HG03442 (cell line): Measurements from ENCODE around the gene C4B.
"Not testable (repeated sequence)": the region's sequence is repeated elsewhere in the genome, so short reads cannot be mapped to it uniquely, and the experiment has no call there.

Experiments used
- ATAC-seq: cut with Tn5 transposase; IDR thresholded peaks from one replicate; pipeline ENCODE4 v1.9.1; 2021; ENCODE audit warnings: mild to moderate bottlenecking, moderate library complexity; ENCODE audit not compliant: unreplicated experiment

C4B gene

DNA sequence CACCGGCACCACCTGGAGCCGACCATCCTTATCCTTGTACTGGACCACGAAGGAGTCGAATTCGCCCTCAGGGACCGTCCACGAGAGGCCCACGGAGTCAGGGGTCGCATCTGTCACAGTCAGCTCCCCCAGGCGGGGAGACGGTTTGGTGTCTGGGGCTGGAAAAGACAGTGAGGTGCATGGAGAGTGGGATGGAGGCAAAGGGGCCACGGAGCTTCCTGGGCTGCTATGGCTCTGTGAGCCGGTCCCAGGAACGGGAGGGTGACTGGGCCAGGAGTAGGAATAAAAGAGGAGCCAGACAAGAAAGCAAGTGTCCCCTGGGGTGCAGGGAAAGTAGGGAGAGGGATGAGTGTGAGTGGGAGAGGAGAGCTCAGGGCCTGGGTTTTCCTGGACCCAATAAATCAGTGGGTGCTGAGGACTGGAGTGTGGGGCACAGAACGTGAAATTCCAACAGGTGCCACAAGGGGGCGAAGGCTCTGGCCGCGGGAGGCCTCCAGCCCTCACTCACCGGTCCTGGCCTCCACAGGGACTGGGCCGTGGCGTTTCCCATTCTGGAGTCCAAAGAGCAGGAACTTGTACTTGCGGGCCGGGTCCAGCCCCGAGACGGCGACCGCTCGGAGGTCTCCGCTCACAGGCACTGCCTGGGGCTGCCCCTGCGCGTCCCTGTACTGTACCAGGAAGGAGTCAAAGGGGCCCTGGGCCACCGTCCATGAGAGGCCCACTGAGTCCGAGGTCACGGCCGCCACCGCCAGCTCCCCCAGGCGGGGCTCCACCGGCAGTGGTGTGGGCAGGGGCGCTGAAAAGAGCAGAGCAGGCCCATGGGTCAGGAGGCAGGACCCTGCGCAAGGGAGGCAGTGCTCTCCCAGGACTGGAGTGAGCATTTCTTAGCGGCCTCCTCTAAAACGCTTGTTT, 33.5 kb downstream of the C4B start:
- no peak for ATAC-seq

- not testable (repeated sequence) for ATAC-seq
Measured at GRCh38 chr6:32049149-32049548, 34.6 kb downstream of the C4B start.

DNA sequence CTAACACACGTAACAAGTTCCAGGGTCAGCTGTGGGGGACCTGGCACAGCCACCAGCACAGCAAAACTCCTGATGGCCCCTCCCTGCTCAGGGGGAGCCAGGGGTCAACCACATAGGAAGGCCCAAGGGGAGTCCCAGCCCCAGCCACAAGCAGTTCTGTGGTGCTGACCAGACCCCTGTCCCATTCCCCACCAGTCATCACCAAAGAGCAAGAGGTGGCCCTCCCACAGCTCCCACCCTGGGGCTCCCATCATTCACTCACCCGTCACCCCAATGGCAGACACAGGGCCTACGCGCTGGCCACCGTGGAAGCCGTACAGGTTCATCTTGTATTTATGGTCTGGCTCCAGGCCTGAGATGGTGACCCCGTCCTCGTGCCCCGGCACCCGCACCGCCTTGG, 35.1 kb downstream of the C4B start:
- ATAC-seq: not testable (repeated sequence)

DNA sequence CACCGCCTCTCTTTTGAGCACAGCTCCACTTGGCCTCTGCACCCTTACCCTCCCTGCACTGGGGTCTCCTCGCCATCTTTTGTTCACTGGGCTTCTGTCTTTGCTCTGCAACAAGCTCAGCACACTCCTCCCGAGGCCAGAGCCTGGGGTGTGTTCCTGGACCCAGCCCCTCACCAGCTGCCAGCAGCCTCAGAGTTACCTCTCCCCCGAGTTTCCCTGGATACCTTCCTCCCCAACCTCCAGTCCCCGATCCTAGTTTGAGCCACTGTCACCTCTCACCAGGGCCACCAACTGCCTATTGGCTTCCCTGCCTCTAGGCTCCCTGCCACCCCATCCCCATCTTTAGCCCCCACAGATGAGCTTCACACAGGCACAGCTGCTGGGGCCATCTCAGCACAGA, 36.0 kb downstream of the C4B start:
- no peak for ATAC-seq

DNA sequence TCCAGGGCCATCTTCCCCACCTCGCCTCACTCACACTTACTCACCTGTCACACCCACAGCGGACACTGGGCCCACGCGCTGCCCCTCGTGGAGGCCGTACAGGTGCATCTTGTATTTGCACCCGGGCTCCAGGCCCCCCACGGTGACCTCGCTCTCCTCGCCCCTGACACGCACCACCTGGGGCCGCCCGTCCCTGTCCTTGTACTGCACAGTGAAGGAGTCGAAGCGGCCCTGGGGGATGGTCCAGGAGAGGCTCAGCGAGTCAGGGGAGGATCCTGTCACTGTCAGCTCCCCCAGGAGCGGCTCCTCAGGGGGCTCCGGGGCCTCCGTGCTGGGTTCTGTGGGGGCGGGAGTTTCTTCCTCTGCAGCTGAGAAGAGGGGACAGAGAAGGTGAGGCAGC, 38.0 kb downstream of the C4B start:
- ATAC-seq: not testable (repeated sequence)

DNA sequence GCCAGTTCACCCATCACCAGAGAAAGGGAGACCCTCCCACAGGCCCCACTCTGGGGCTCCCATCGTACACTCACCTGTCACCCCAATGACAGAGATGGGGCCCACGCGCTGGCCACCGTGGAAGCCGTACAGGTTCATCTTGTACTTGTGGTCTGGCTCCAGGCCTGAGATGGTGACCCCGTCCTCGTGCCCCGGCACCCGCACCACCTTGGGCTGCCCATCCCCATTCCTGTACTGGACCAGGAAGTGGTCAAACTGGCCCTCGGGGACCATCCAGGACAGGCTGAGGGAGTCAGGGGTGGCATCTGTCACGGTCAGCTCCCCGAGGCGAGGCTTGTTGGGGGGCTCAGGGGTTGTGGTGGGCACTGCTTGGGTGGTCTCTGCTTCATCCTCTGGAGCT, 38.7 kb downstream of the C4B start:
- ATAC-seq: not testable (repeated sequence)

GRCh38 chr6:32055756-32056155, 41.2 kb downstream of the C4B start:
- ATAC-seq: not testable (repeated sequence)

DNA sequence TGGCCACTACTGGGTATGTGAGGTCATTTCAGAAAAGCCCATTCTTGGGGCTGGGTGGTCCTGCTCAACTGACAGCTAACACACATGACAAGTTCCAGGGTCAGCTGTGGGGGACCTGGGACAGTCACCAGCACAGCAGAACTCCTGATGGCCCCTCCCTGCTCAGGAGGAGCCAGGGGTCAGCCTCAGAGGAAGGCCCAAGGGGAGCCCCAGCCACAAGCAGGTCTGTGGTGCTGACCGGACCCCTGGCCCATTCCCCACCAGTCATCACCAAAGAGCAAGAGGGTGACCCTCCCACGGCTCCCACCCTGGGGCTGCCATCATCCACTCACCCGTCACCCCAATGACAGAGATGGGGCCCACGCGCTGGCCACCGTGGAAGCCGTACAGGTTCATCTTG, 41.7 kb downstream of the C4B start:
- ATAC-seq: no peak

GRCh38 chr6:32057966-32058365, 43.4 kb downstream of the C4B start:
- no peak for ATAC-seq

DNA sequence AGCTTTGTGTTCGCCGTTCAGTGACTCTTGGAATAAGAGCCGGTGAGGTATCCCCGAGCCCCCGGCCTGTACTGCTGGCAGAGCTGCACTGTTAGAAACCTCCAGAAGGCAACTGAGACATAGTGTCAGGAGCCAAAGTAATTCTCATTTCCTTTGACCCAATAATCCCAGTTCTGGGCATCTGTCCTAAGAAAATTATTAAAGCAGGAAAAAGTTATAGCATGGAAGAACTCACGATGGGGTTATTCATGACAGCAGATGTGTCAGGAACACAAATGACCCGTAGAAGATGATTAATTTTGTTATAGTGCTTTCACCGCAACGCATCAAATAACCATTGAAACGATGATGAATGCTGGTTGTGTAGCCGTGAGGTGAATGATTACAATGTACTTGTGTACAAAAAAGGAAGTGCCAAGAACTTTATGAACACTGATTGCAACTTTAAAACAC, 43.9 kb downstream of the C4B start:
- no peak for ATAC-seq

GRCh38 chr6:32060966-32061655, 46.5 kb downstream of the C4B start:
- ATAC-seq: no peak

GRCh38 chr6:32064706-32065105, 50.1 kb downstream of the C4B start:
- no peak for ATAC-seq

DNA sequence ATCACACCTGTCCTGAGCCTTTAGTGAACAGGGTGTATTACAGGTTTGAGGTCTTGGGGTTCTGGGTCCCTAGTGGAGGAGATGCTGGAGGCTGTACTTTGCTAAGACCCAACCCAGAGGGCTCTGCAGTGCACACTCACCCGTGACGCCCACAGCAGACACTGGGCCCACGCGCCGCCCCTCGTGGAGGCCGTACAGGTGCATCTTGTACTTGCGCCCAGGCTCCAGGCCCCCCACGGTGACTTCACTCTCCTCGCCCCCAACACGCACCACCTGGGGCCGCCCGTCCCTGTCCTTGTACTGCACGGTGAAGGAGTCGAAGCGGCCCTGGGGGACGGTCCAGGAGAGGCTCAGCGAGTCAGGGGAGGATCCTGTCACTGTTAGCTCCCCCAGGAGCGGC, 52.9 kb downstream of the C4B start:
- ATAC-seq: not testable (repeated sequence)

DNA sequence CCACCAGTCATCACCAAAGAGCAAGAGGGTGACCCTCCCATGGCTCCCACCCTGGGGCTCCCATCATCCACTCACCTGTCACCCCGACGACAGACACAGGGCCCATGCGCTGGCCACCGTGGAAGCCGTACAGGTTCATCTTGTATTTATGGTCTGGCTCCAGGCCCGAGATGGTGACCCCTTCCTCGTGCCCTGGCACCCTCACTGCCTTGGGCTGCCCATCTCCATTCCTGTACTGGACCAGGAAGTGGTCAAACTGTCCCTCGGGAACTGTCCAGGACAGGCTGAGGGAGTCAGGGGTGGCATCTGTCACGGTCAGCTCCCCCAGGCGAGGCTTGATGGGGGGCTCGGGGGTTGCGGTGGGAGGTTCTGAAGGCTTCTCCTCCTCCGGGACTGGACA, 53.7 kb downstream of the C4B start:
- ATAC-seq: not testable (repeated sequence)

DNA sequence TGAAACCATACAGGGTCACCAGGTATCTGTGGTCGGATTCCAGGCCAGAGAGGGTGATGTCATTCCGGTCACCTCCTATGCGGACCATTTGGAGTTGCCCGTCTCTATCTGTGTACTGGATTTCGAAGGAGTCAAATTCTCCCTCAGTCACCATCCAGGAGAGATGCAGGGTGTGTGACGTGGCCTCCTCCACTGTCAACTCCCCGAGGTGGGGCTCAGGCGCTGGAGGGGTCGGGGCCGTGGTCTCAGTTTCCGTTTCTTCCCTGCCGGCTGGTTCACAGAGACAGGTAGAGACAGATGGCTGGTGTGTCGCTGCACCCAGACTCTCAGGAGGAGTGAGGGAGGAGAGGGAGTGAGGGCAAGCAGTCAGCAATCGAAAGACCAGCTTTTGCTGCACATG, 54.3 kb downstream of the C4B start:
- ATAC-seq: no peak

GRCh38 chr6:32069460-32069859, 54.9 kb downstream of the C4B start:
- ATAC-seq: no peak

DNA sequence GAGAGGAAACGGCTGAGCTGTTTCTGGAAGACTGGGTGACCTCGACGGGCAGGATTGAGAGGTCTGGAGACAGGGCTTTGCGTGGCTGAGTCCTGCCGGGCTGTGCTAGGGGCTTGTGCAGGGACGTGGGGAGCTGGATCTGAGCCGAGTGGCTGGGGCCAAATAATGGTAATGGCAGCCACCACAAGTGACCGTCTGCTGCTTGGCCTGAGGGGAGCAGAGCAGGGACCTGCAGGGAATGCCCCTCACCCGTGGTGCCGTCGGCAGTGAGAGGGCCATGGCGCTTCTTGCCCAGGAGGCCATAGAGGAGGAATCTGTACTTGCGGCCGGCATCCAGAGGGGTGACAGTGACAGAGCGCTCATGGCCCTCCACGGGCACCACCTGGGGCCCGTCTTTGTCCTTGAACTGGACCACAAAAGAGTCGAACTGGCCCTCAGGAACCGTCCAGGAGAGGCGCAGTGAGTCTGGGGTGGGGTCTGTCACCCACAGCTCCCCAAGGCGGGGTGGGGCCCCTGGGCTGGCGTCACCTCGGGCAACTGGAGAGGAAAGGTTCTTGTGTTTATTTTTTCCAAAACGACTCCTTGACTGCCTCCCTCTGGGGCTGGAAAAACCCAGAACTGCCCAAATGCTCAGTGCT, 55.4 kb downstream of the C4B start:
- no peak for ATAC-seq

DNA sequence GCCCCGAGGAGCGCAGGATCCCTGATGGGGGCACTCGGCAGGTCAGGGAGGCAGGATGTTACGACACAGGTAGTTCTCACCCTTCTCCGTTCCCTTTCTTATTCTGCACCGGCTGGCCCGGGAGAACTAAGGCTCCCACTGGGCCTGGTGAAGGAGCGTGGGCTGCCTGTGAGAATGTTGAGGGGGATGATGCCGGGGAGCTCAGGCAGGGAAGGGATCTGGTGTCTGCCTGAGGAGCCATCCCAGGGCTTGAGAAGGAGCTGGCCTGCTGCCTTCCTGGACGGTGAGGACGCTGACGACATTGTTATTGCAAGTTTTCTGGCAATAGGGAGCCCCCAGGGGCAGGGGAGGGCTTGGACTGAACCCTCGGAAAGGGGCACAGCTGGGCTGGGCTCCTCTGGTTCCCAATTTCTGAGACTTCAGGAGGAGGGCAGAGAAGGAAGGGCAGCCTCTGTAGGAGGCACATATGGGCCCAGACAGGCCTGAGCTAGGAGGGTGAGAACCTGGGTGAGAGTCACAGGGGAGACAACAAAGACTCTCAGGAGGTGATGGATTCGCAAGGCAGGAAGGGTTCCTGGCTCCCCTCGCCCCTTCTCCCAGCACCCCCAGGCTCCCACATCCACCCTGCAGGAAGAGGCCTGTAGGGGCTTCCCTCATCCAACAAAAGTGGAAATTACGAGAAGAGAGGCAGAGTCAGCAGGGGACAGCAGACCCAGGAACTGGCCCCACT, 56.4 kb downstream of the C4B start:
- no peak for ATAC-seq

- ATAC-seq: no peak
Measured at GRCh38 chr6:32073101-32073500, 58.5 kb downstream of the C4B start.

- no peak for ATAC-seq
Measured at GRCh38 chr6:32073613-32074012, 59.0 kb downstream of the C4B start.

- no peak for ATAC-seq
Measured at GRCh38 chr6:32074996-32075532, 60.5 kb downstream of the C4B start.
